Panc1 (cell line): Measurements from ENCODE around the gene SYNPR. TPM values are rescaled to one million over a fixed set of nuclear protein-coding genes. Genes with fewer than 3 reads are reported as not detected.

Experiments
- ATAC-seq: fragments of 200-7000 bp; cut with Tn5 transposase; 2 replicates; pipeline ENCODE4 v1.9.1; 2020; ENCODE audit warnings: mild to moderate bottlenecking, moderate library complexity
- BruUV-seq: library from RNA; stranded (reverse); fragments of 400-500 nt; replicated peaks from 2 replicates; lab custom pipeline; 2021; lab: Mats Ljungman, UMichigan
- CTCF ChIA-PET: fragments of 300-600 bp; sonication (Branson Sonifier 250); formaldehyde crosslinking; loops from one replicate; lab custom pipeline; 2022; ENCODE audit warnings: antibody characterized with exemption; lab: Charles Lee
- POLR2A ChIA-PET: fragments of 300-600 bp; sonication (Branson Sonifier 250); formaldehyde crosslinking; loops from one replicate; lab custom pipeline; 2022; ENCODE audit warnings: antibody characterized with exemption; lab: Charles Lee
- DNase-seq: peaks from one replicate; pipeline ENCODE4 v3.0.0-alpha.2; 2010; ENCODE audit warnings: low read depth, low spot score
- H3K27ac ChIP-seq: 2 replicates; pipeline ENCODE4 v1.5.1; 2011; ENCODE audit warnings: mild to moderate bottlenecking, low read length, inconsistent platforms
- H3K27me3 ChIP-seq: fragments of 200-500 bp; sonication (Bioruptor generic); 2 replicates; pipeline ENCODE4 v1.6.0; 2014; ENCODE audit warnings: low read length, inconsistent platforms; ENCODE audit not compliant: control insufficient read depth, insufficient read depth
- H3K36me3 ChIP-seq: fragments of 200-500 bp; sonication (Bioruptor generic); 2 replicates; pipeline ENCODE4 v1.5.1; 2014; ENCODE audit warnings: inconsistent platforms, mild to moderate bottlenecking, low read length, moderate library complexity; ENCODE audit not compliant: control insufficient read depth, insufficient read depth
- H3K4me1 ChIP-seq: 2 replicates; pipeline ENCODE4 v1.5.1; 2011; ENCODE audit warnings: inconsistent platforms, mild to moderate bottlenecking, low read length, moderate library complexity; ENCODE audit not compliant: control insufficient read depth, insufficient read depth
- H3K4me3 ChIP-seq, 2 experiments: 2 replicates each; pipeline ENCODE4 v1.5.1; 2011 to 2012; ENCODE audit warnings: low read depth in 2 of 2, low read length in 2 of 2, mild to moderate bottlenecking in 2 of 2, inconsistent platforms in 1 of 2, moderate library complexity in 1 of 2
- H3K9me3 ChIP-seq: fragments of 200-500 bp; sonication (Bioruptor generic); 2 replicates; pipeline ENCODE4 v1.5.1; 2014; ENCODE audit warnings: low read depth, mild to moderate bottlenecking, inconsistent platforms, low read length, moderate library complexity; ENCODE audit not compliant: control insufficient read depth, insufficient read depth
- POLR2AphosphoS5 ChIP-seq: IDR thresholded peaks from 2 replicates; pipeline ENCODE4 v1.6.1; 2012; ENCODE audit warnings: mild to moderate bottlenecking, low read depth, low read length, moderate library complexity
- SIN3A ChIP-seq: IDR thresholded peaks from 2 replicates; pipeline ENCODE4 v1.6.1; 2012; ENCODE audit warnings: low read depth, mild to moderate bottlenecking, low read length, moderate library complexity, borderline replicate concordance; ENCODE audit not compliant: insufficient read depth
- TCF7L2 ChIP-seq: IDR thresholded peaks from 2 replicates; pipeline ENCODE4 v1.6.1; 2011; ENCODE audit warnings: mild to moderate bottlenecking, low read depth, low read length, inconsistent platforms
- in situ Hi-C: cut with HindIII; loops from 2 replicates; pipeline ENCODE4 v1.10.0; 2016; ENCODE audit warnings: low sequenced_read_pairs, low pct_unique_long_range_greater_than_20kb
- intact Hi-C: fragments of 100-400 bp; cut with micrococcal nuclease; formaldehyde crosslinking; loops from one replicate; pipeline ENCODE4 v1.10.0; 2022; ENCODE audit not compliant: unreplicated experiment
- total RNA-seq: library from RNA; stranded (reverse); gene quantifications from one replicate; pipeline ENCODE4 v1.2.1, GENCODE V29; 2021; ENCODE audit not compliant: unreplicated experiment
- TF ChIP-seq, protein P1 (sequence below), 2 experiments: IDR thresholded peaks; 2 replicates each; pipeline ENCODE4 v1.6.1; 2011 to 2012; ENCODE audit warnings: low read depth in 2 of 2, control low read depth in 1 of 2, low read length in 1 of 2, mild to moderate bottlenecking in 1 of 2, moderate library complexity in 1 of 2; ENCODE audit not compliant: insufficient read depth in 1 of 2
- TF ChIP-seq, protein P2 (sequence below): fragments of 450-650 bp; IDR thresholded peaks from 2 replicates; pipeline ENCODE4 v1.5.1; 2017; ENCODE audit warnings: mild to moderate bottlenecking

Gene SYNPR
- total RNA-seq, 1 experiment from 2014 or later = not detected

DNA sequence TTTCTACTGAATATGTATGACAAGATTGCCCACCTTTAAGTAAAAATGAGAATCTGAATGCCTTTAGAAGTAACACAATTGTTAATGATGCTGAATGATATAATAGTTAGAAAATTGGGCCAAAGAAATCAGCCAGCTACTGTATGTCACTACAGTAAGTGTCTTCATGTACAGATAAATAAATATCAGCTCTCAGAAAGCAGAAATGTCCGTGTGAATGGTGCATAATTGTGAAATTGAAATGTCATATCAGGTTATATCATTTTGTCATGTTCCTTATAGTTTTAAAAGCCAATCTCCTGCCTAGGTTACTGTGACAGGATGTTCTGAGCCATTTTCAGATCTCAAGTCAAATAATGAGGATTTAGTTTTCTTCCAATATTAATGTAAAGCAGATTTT is 283.8 kb downstream of the SYNPR start:
- Histone ChIP-seq H3K36me3 (no peaks in the 10 kb centered on the region), H3K27me3 (no peaks in the 10 kb centered on the region), H3K27ac (no peak overlapping the region), H3K9me3 (no peaks in the 10 kb centered on the region), H3K4me3 (no peak overlapping the region), H3K4me1 (no peaks in the 10 kb centered on the region)
- in situ Hi-C loops = no loop called here
- TF ChIP-seq, protein P1, sequence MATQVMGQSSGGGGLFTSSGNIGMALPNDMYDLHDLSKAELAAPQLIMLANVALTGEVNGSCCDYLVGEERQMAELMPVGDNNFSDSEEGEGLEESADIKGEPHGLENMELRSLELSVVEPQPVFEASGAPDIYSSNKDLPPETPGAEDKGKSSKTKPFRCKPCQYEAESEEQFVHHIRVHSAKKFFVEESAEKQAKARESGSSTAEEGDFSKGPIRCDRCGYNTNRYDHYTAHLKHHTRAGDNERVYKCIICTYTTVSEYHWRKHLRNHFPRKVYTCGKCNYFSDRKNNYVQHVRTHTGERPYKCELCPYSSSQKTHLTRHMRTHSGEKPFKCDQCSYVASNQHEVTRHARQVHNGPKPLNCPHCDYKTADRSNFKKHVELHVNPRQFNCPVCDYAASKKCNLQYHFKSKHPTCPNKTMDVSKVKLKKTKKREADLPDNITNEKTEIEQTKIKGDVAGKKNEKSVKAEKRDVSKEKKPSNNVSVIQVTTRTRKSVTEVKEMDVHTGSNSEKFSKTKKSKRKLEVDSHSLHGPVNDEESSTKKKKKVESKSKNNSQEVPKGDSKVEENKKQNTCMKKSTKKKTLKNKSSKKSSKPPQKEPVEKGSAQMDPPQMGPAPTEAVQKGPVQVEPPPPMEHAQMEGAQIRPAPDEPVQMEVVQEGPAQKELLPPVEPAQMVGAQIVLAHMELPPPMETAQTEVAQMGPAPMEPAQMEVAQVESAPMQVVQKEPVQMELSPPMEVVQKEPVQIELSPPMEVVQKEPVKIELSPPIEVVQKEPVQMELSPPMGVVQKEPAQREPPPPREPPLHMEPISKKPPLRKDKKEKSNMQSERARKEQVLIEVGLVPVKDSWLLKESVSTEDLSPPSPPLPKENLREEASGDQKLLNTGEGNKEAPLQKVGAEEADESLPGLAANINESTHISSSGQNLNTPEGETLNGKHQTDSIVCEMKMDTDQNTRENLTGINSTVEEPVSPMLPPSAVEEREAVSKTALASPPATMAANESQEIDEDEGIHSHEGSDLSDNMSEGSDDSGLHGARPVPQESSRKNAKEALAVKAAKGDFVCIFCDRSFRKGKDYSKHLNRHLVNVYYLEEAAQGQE (IDR thresholded peaks at IDR 0.05; ENCODE audit: insufficient read depth in 1 of 2, low read depth in 2 of 2, low read length in 1 of 2) = no peak
- TF ChIP-seq, protein P2, sequence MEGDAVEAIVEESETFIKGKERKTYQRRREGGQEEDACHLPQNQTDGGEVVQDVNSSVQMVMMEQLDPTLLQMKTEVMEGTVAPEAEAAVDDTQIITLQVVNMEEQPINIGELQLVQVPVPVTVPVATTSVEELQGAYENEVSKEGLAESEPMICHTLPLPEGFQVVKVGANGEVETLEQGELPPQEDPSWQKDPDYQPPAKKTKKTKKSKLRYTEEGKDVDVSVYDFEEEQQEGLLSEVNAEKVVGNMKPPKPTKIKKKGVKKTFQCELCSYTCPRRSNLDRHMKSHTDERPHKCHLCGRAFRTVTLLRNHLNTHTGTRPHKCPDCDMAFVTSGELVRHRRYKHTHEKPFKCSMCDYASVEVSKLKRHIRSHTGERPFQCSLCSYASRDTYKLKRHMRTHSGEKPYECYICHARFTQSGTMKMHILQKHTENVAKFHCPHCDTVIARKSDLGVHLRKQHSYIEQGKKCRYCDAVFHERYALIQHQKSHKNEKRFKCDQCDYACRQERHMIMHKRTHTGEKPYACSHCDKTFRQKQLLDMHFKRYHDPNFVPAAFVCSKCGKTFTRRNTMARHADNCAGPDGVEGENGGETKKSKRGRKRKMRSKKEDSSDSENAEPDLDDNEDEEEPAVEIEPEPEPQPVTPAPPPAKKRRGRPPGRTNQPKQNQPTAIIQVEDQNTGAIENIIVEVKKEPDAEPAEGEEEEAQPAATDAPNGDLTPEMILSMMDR = no peak
- TF ChIP-seq TCF7L2 (no peak), SIN3A (no peak), POLR2AphosphoS5 (no peak)
- BruUV-seq = no TSS peak
- ChIA-PET CTCF (no interaction called here), POLR2A (no interaction called here)
- intact Hi-C loops = no loop called here
- DNase-seq = no peak
- ATAC-seq = no peak

DNA sequence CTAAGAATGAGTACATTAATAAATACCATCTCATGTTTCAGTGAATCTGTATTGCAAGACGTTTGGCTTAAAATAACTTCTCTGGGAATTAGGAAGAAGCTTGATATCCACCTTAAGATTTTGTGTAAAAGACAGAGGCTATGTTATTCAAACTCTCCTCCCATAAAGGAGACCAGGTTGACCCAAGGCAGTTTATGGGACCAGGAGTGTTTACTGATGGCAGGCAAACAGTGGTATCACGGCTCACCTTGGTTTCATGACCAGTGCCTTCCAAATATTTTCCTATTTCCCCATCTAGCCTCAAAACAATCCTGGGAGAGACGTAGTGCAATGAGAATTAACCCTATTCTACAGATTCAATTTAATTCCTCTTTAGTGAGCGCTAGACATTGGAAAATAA is 284.2 kb downstream of the SYNPR start:
- DNase-seq = no peak
- no peaks in the 10 kb centered on the region for H3K9me3 ChIP-seq
- no peaks in the 10 kb centered on the region for H3K36me3 ChIP-seq
- no peak overlapping the region for H3K4me3 ChIP-seq
- H3K27me3 ChIP-seq = no peaks in the 10 kb centered on the region
- in situ Hi-C loops (no loop called here), intact Hi-C loops (no loop called here)
- no TSS peak for BruUV-seq
- H3K4me1 ChIP-seq = no peaks in the 10 kb centered on the region
- POLR2A ChIA-PET = no interaction called here
- TF ChIP-seq, protein P2 = no peak
- no peak for TF ChIP-seq TCF7L2
- no peak for TF ChIP-seq SIN3A
- TF ChIP-seq, protein P1 (IDR thresholded peaks at IDR 0.05; ENCODE audit: insufficient read depth in 1 of 2, low read depth in 2 of 2, low read length in 1 of 2) = no peak
- TF ChIP-seq POLR2AphosphoS5 = no peak
- no peak overlapping the region for H3K27ac ChIP-seq
- CTCF ChIA-PET = no interaction called here
- no peak for ATAC-seq
